ENCODE results near the gene SPDYE17.
"Not testable (repeated sequence)": the region's sequence is repeated elsewhere in the genome, so short reads cannot be mapped to it uniquely, and the experiment has no call there.

SPDYE17 gene

DNA sequence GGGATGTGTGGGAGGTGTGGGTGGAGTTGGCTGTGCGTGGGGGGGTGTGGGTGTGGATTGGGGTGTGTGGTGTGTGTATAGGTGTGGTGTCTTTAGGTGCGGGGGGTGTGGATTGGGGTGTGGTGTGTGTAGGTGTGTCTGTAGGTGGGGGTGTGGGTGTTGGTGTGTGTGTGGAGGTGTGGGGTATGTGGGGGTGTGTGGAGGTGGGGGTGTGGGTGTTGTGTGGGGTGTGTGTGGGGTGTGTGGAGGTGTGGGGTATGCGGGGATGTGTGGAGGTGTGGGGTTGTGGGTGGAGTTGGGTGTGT, 33.9 kb downstream of the SPDYE17 start:
- no peak for DNase-seq

DNA sequence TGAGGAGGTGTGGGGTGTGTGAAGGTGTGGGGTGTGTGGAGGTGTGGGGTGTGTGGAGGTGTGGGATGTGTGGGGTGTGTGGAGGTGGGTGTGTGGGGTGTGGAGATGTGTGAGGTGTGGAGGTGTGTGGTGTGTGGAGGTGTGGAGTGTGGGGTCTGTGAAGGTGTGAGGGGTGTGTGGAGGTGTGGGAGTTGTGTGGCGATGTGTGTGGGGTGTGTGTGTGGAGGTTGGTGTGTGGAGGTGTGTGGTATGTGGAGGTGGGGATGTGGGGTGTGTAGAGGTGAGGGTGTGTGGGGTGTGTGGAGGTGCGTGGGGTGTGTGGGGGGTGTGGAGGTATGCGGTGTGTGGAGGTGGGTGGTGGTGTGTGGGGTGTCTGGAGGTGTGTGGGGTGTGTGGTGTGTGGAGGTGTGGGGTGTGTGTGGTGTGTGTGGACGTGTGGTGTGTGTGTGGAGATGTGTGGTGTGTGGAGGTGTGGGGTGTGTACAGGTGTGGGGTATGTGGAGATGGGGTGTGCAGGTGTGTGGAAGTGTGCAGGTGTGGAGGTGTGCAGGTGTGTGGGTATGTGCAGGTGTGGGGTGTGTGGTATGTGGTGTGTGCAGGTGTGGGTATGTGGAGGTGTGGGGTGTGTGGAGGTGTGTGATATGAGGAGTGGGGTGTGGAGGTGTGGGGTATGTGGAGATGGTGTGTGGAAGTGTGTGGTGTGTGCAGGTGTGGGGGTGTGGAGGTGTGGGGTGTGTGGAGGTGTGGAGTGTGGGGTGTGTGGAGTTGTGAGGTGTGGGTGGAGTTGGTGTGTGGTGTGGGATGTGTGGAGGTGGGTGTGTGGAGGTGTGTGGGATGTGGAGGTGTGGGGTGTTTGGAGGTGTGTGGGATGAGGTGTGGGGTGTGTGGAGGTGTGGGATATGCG, 34.5 kb downstream of the SPDYE17 start:
- no peak for DNase-seq

DNA sequence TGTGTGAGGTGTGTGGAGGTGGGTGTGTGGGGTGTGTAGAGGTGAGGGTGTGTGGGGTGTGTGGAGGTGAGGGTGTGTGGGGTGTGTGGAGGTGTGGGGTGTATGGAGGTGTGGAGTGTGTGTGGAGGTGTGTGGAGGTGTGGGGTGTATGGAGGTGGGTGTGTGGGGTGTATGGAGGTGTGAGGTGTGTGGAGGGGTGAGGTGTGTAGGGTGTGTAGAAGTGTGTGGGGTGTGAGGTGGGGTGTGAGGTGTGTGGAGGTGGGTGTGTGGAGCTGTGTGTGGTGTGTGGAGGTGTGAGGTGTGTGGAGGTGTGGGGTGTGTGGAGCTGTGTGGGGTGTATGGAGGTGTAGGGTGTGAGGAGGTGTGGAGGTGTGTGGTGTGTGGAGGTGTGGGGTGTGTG, 35.2 kb downstream of the SPDYE17 start:
- not testable (repeated sequence) for DNase-seq

DNA sequence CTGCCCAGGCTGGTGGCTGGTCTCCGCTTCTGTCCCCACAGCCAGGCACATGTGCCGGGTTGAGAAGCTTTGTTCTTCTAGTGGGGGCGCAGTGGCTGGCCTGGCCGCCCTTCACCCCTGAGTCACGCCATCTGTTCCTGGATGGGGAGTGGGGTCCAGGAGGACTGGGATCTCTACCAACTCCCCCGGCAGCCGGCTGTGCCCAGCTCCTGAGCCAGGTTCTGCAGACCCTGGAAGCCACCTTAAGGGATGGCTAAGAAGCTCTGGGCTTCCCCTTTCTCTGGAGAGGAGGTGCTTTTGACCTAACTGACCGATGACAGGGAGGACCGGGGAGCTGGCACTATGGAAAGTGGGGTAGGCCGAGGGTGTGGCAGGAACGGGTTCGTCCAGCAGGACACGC, 37.9 kb downstream of the SPDYE17 start:
- DNase-seq, result not testable (repeated sequence)

- DNase-seq, result not testable (repeated sequence)
Measured at GRCh38 chr7:76993831-76994230, 38.3 kb downstream of the SPDYE17 start.

DNA sequence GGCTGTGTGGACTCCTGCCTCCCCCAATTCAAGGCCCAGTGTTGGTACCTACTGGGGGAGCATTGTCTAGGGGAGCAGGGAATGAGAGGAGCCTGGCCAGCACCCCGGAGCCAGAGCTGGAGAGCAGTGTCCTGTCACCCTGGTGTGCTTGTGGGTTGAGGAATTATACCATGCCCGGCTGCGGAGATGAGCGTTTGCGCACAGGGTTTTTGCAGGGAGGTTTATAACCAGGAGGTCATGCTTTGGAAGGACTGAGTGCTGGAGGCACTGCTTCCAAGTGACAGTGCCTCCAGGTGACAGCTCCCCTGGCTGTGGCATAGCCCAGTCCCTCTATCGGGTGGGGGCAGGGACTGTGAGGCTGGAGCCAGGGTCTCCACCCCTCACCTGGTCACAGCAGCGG, 39.3 kb downstream of the SPDYE17 start:
- not testable (repeated sequence) for DNase-seq

- not testable (repeated sequence) for DNase-seq
Measured at GRCh38 chr7:76992204-76992603, 40.0 kb downstream of the SPDYE17 start.

DNA sequence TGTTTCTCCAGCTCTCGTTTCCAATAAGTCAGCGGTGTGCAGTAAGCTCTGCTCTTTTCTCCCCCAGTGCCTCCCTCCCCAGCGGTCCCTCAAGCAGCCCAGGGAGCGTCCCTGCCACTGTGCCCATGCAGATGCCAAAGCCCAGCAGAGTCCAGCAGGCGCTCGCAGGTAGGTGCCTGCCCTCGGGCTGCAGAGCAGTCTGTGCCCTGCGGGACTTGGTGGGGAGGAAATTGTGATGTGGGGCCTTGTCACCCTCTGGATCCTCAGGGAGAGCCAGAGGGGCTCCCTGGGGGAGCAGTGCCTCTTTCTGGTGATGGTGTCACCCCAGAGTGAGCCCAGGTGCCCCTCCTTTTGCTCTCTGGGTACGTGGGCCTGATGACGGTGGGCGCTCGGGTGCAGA, 42.0 kb downstream of the SPDYE17 start:
- DNase-seq, result not testable (repeated sequence)

DNA sequence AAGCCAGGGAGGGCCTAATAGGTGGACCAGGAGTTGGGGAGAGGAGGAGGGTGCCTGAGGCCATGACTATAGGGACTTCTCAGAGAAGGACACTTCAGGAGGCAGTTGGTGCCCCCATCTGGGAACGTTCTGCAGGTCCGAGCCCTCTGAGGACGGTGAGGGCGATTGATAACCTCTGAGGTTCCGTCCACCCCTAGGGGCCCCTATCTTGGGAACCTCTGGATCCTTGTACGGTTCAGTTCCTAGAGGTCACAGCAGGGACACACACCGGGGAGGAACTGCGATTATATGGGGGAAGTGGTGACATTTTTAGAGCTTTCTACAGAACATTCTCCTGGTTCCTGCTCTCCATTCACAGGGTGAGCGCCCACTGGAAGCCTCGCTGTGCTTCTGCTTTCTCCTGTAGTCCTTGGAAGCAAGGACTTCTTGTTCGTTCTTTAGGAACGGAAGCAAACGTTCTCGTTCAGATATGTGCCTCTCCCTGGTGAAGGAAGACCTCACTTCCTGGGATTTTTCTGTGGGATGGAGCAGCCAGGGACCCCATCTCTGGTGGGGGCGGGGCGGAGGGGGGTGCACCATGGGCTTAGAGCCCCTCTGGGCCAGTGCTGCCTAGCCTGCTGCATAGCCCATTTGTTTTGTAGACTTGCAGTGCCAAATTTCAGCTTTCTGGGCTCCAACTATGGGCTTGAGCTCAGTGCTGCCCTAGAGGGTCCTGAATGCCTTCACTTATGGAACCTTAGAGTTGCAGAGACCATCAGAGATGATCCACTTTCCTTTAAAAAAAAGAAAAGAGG, 46.0 kb downstream of the SPDYE17 start:
- DNase-seq, result not testable (repeated sequence)

DNA sequence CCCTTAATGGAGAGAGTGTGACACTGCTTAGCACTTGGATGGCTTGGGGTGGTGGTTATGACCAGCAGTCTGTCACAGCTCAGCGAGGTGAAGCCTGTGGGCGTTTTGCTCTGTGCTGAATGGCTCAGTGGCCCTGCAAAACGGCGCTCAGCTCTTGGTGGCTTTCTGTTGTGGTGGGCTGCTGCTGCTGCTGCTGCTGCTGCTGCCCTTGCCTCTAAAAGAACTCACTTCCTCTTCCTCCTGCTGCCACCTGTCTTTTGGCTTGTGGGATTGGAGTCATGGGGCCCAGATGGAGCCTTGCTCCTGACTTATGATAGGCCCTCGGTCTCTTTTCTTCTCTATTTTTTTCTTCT, 47.4 kb downstream of the SPDYE17 start:
- DNase-seq, result not testable (repeated sequence)

DNA sequence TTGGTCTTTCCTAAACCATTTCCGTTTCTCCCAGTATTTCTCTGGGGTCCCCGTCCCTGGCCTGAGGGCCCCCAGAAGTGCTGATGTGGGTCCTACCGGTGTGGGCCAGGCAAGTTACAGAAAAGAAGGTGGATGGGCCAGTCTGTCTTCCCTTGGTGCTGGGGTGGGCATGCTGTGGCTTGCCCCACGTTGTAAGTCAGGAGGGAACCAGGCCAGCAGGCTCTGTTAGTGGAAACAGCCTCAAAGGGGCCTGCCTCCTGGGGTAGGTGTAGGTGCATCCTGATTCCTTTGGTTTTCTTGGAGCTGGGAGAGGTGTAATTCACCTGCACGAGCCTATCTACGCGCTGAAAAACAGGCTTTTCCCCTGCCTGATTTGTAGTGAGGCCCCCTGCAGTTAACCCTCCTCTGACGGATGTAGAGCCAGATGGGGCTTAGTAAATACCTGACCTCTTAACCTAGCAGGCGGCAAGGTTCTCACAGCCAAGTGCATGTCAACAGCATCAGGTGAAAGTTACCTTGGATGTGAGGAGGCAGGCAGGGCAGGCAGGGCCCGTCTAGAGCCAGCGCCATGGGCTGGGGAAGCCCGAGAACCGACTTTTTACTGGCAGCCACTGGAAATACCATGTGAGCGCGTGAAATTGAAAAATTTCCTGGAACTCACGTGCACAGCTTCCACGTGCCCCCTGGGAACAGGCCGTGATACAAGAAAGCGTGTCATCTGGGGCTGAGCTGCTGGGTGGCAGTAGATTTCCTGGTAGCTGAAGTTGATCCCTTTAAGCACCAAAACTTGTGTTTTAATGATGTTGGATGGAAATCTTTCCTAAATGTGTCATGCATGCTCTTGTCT, 48.0 kb downstream of the SPDYE17 start:
- not testable (repeated sequence) for DNase-seq

GRCh38 chr7:76983333-76983732, 48.8 kb downstream of the SPDYE17 start:
- DNase-seq, result not testable (repeated sequence)

- DNase-seq, result not testable (repeated sequence)
Measured at GRCh38 chr7:76982501-76982900, 49.7 kb downstream of the SPDYE17 start.

GRCh38 chr7:76981187-76981970, 50.8 kb downstream of the SPDYE17 start:
- not testable (repeated sequence) for DNase-seq

- DNase-seq, result not testable (repeated sequence)
Measured at GRCh38 chr7:76980576-76980975, 51.6 kb downstream of the SPDYE17 start.

GRCh38 chr7:76977761-76978367, 54.3 kb downstream of the SPDYE17 start:
- DNase-seq, result not testable (repeated sequence)

- not testable (repeated sequence) for DNase-seq
Measured at GRCh38 chr7:76974793-76975579, 57.2 kb downstream of the SPDYE17 start.

- not testable (repeated sequence) for DNase-seq
Measured at GRCh38 chr7:76974336-76974735, 57.8 kb downstream of the SPDYE17 start.

- not testable (repeated sequence) for DNase-seq
Measured at GRCh38 chr7:76972391-76972790, 59.8 kb downstream of the SPDYE17 start.
